Tibial nerve (tissue), 4 donors: Measurements from ENCODE around the gene SHC2.

Source experiments
- CTCF ChIP-seq, 5 experiments: fragments of 200-600 bp in 3 of 5; fragments of 450-650 bp in 2 of 5; sonication (generic) in 3 of 5; IDR thresholded peaks; one replicate each; pipeline ENCODE4 v1.5.1; 2016 to 2019; ENCODE audit warnings: antibody characterized with exemption in 5 of 5, mild to moderate bottlenecking in 3 of 5, moderate library complexity in 2 of 5
- EP300 ChIP-seq, 2 donors: sonication (generic); formaldehyde crosslinking; IDR thresholded peaks; one replicate each; pipeline ENCODE4 v1.6.1; 2017; ENCODE audit warnings: antibody characterized with exemption in 2 of 2, mild to moderate bottlenecking in 1 of 2
- POLR2A ChIP-seq, 2 donors: fragments of 450-650 bp; IDR thresholded peaks; one replicate each; pipeline ENCODE4 v1.6.1; 2017; ENCODE audit warnings: antibody characterized with exemption in 2 of 2, mild to moderate bottlenecking in 2 of 2, moderate library complexity in 2 of 2

- TF ChIP-seq CTCF (IDR thresholded peaks at IDR 0.05) (no peak), EP300 (IDR thresholded peaks at IDR 0.05) (no peak), POLR2A (IDR thresholded peaks at IDR 0.05) (no peak)
Observed at GRCh38 chr19:369256-369655, 91.6 kb downstream of the SHC2 start.
